Neuron (in vitro differentiated cells): ENCODE results near the gene ARHGAP22.
"Not testable (repeated sequence)": the region's sequence is repeated elsewhere in the genome, so short reads cannot be mapped to it uniquely, and the experiment has no call there.

Experiments
- H2AFZ ChIP-seq: one replicate; pipeline ENCODE4 v1.6.1; 2013; ENCODE audit warnings: low read depth, mild to moderate bottlenecking, inconsistent platforms, low read length, moderate library complexity
- H3K27me3 ChIP-seq: one replicate; pipeline ENCODE4 v1.6.1; 2013; ENCODE audit warnings: low read length; ENCODE audit not compliant: insufficient read depth
- H3K36me3 ChIP-seq: one replicate; pipeline ENCODE4 v1.6.1; 2013; ENCODE audit warnings: low read length; ENCODE audit not compliant: insufficient read depth
- H3K4me1 ChIP-seq: one replicate; pipeline ENCODE4 v1.6.1; 2013; ENCODE audit warnings: low read length; ENCODE audit not compliant: insufficient read depth
- H3K4me3 ChIP-seq: 2 replicates; pipeline ENCODE4 v1.5.1; 2013; ENCODE audit warnings: mild to moderate bottlenecking, low read length, moderate library complexity
- H3K9me3 ChIP-seq: one replicate; pipeline ENCODE4 v1.6.1; 2013; ENCODE audit warnings: low read length

The ARHGAP22 gene

DNA sequence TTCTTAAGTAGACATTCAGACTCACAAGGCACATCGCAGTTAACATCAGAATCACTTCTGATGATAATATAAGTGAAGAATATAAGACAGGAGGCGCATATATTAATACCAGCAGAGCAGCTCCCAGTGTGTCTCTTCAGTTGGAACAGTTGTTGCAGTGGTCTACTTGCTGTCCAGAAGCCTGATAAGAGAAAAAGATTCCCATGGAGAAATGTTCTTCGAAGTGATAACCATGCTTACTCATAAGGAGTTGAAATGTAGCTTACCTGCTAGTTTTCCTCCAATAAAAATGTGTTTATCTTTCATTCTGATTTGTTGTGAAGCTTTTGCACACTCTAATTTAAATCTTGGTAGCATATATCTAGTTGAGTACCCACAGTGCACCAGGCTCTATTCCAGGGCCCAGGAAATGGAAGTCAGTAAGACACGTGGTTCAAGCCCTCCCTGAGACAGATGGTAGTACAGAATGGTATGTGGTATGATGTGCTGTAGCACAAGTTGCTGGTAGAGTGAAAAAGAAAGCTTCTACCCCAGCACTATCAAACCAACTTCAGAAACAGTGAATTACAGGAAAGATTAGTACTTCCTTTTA lies 174.4 kb downstream of the ARHGAP22 start:
- Histone ChIP-seq H3K4me3 (no peak overlapping the region), H3K4me1 (no peaks in the 10 kb centered on the region), H3K9me3 (no peaks in the 10 kb centered on the region), H3K27me3 (no peaks in the 10 kb centered on the region), H2AFZ (no peak overlapping the region), H3K36me3 (peaks cover 56% of the 10 kb centered on the region)

DNA sequence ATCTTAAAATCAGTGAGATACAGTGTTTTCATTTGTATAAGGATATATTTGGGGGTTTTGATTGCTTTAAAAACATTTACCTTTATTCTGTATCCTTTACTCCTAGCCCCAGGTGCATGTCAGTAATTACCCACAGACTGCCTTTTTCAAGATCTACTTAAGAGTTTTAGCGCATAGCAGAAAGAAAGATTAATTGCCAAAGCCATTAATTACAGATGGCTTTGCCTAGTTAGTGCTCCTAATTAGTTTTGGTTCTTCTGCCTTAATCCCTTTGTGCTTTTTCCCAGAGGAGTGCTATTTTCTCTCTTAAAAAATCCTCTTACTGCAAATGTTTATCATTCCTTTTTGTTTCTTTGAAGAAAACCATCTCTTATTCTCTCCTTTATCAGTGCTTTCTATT lies 175.6 kb downstream of the ARHGAP22 start:
- Histone ChIP-seq H3K36me3 (peaks cover 49% of the 10 kb centered on the region), H2AFZ (no peak overlapping the region), H3K4me3 (no peak overlapping the region), H3K27me3 (no peaks in the 10 kb centered on the region), H3K9me3 (no peaks in the 10 kb centered on the region), H3K4me1 (no peaks in the 10 kb centered on the region)

GRCh38 chr10:48428896-48429295 lies 176.0 kb downstream of the ARHGAP22 start:
- Histone ChIP-seq H3K4me1 (no peaks in the 10 kb centered on the region), H3K9me3 (no peaks in the 10 kb centered on the region), H3K27me3 (no peaks in the 10 kb centered on the region), H3K4me3 (no peak overlapping the region), H3K36me3 (peaks cover 48% of the 10 kb centered on the region), H2AFZ (no peak overlapping the region)

- Histone ChIP-seq H3K9me3 (no peaks in the 10 kb centered on the region), H3K4me1 (no peaks in the 10 kb centered on the region), H3K4me3 (no peak overlapping the region), H3K36me3 (peaks cover 36% of the 10 kb centered on the region), H2AFZ (no peak overlapping the region), H3K27me3 (no peaks in the 10 kb centered on the region)
Measured at GRCh38 chr10:48423884-48424283, 181.0 kb downstream of the ARHGAP22 start.

GRCh38 chr10:48421862-48422261 lies 183.0 kb downstream of the ARHGAP22 start:
- H2AFZ ChIP-seq, H3K27me3 ChIP-seq, H3K9me3 ChIP-seq, H3K4me3 ChIP-seq, H3K4me1 ChIP-seq: not testable (repeated sequence)
- peaks cover 24% of the 10 kb centered on the region for H3K36me3 ChIP-seq

DNA sequence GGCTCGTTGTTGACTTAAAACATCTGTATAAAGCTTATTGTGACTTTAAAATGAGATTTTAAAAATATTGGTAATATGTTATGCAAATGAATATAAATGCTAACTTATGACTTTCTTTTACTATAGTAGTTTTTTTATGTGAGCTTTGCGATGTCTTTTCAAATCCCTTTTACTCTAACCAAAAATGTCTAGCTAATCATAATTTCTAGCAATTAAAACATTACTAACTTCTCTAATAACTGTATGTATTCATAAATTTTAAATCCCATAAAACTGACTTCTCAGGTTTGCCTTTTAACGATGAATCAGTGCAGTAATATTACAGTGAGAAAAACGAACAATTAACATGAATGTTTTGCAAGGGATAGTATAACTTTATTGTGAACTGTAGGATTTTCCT lies 185.2 kb downstream of the ARHGAP22 start:
- Histone ChIP-seq H2AFZ (no peak overlapping the region), H3K4me1 (no peaks in the 10 kb centered on the region), H3K27me3 (no peaks in the 10 kb centered on the region), H3K9me3 (no peaks in the 10 kb centered on the region), H3K4me3 (no peak overlapping the region), H3K36me3 (peaks cover 13% of the 10 kb centered on the region)

DNA sequence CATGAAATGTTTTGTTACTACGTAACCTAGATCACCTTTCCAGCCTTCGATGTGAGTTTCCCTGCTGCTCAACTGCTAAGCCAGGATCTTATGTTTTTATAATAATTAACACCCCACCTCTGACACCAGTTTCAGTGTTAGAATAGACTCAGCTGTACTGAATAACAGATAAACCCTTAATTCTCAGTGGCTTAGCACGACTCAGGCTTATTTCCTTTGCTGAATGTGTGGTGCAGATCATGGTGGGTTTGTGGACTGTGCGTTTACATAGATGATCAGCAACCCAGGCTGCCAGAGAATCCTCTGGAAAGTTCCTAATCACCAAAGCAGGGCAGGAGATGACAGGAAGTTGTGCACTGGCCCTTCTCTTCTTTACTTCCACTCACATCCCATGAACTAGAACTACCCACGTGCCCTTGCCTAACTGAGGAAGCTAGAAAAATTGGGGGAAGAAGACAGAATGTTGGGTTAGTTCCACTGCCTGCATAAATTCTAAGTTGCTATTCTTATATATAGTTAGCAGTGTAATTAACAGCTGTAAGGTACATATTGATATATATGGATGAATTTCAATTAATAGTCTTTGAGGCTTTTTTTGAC lies 186.6 kb downstream of the ARHGAP22 start:
- Histone ChIP-seq H3K4me3 (no peak overlapping the region), H3K36me3 (peaks cover 13% of the 10 kb centered on the region), H3K27me3 (no peaks in the 10 kb centered on the region), H3K9me3 (peaks cover 1% of the 10 kb centered on the region), H3K4me1 (no peaks in the 10 kb centered on the region), H2AFZ (no peak overlapping the region)

DNA sequence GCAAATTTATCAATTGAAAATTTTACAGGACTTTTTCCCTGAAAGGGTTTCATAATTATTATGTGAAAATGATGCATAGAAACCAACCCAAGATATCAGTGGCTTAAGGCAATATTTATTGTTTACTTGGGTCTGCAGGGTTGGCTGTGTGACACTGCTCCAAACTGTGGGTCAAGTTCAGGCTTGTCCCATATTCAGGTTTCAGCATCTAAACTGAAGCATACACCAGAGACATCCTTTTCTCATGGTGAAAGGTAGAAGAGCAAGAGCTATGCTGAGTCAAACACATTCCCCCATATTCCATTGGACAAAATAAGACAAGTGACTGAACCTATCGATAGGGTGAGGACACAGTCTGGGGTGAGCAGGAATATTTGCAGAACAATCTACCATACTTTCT lies 187.5 kb downstream of the ARHGAP22 start:
- Histone ChIP-seq H3K4me1 (no peaks in the 10 kb centered on the region), H3K36me3 (peaks cover 23% of the 10 kb centered on the region), H3K4me3 (no peak overlapping the region), H2AFZ (no peak overlapping the region), H3K27me3 (no peaks in the 10 kb centered on the region), H3K9me3 (peaks cover 6% of the 10 kb centered on the region)

DNA sequence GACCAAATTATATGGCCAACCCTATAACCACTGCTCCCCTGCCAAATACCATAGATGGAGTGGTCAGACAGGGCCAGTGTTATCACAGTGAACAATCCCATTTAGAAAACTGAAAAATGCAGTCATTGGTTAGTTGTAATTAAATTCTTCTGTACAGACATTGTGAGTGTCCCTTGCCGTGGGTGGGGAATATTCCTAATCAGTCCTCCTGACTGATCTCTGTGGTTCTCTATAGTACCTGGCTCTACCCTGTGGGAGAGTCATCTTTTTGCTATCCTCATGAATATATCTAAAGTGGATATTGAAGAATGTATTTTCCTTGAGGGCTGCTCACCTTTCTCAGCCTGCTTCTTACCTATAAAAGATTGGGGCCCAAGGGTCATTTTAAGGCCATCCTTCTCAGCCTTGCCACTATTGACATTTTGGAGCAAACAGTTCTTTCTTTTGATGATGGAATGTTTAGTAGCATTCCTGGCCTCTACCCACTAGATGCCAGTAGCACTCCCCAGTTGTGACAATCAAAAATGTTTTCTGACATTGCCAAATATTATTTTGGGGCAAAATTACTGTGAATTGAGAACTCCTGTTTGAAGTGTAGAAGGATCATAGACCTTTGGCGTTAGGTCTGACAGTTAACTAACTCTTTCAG lies 188.2 kb downstream of the ARHGAP22 start:
- peaks cover 8% of the 10 kb centered on the region for H3K9me3 ChIP-seq
- H3K27me3 ChIP-seq = no peaks in the 10 kb centered on the region
- no peak overlapping the region for H3K4me3 ChIP-seq
- no peak overlapping the region for H2AFZ ChIP-seq
- H3K36me3 ChIP-seq = peaks cover 23% of the 10 kb centered on the region
- H3K4me1 ChIP-seq = no peaks in the 10 kb centered on the region

- H3K4me3 ChIP-seq = no peak overlapping the region
- no peaks in the 10 kb centered on the region for H3K27me3 ChIP-seq
- H3K4me1 ChIP-seq = no peaks in the 10 kb centered on the region
- H2AFZ ChIP-seq = no peak overlapping the region
- peaks cover 8% of the 10 kb centered on the region for H3K9me3 ChIP-seq
- H3K36me3 ChIP-seq = peaks cover 26% of the 10 kb centered on the region
Measured at GRCh38 chr10:48414778-48415177, 190.1 kb downstream of the ARHGAP22 start.

GRCh38 chr10:48414160-48414559 lies 190.7 kb downstream of the ARHGAP22 start:
- Histone ChIP-seq H3K27me3 (no peaks in the 10 kb centered on the region), H3K9me3 (peaks cover 8% of the 10 kb centered on the region), H3K36me3 (peaks cover 29% of the 10 kb centered on the region)

GRCh38 chr10:48412933-48413332 lies 191.9 kb downstream of the ARHGAP22 start:
- Histone ChIP-seq H3K36me3 (peaks cover 33% of the 10 kb centered on the region), H2AFZ (no peak overlapping the region), H3K27me3 (no peaks in the 10 kb centered on the region), H3K4me3 (no peak overlapping the region), H3K4me1 (no peaks in the 10 kb centered on the region), H3K9me3 (peaks cover 8% of the 10 kb centered on the region)

More at GRCh38 chr10:48414160-48414559, 190.7 kb downstream of the ARHGAP22 start:
- no peaks in the 10 kb centered on the region for H3K4me1 ChIP-seq
- no peak overlapping the region for H3K4me3 ChIP-seq
- H2AFZ ChIP-seq = no peak overlapping the region

DNA sequence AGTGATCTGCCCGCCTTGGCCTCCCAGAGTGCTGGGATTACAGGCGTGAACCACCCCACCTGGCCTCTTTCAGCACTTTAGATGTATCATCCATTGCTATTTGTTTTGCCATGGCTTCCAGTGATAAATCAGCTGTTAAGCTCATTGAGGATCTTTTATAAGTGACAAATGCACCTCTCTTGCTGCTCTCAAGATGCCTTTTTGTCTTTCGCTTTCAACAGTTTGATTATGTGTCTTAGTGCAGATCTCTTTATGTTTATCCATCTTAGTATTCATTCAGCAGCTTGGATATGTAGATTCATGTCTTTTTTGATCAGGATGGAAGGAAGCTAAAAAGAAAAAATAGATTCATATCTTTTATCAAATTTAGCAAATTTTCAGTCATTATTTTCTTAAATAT lies 192.8 kb downstream of the ARHGAP22 start:
- Histone ChIP-seq H3K4me1 (no peaks in the 10 kb centered on the region), H3K27me3 (no peaks in the 10 kb centered on the region), H3K9me3 (peaks cover 8% of the 10 kb centered on the region), H3K4me3 (no peak overlapping the region), H3K36me3 (peaks cover 33% of the 10 kb centered on the region), H2AFZ (no peak overlapping the region)
